ENCODE data around the gene PLEK2. TPM values are rescaled to one million over a fixed set of nuclear protein-coding genes. Genes with fewer than 3 reads are reported as not detected.
"Not testable (repeated sequence)": the region's sequence is repeated elsewhere in the genome, so short reads cannot be mapped to it uniquely, and the experiment has no call there.

Gene PLEK2
- total RNA-seq, 1 donor from 2014 or later = 111 TPM

GRCh38 chr14:67453575-67454300, 41.8 kb upstream of the PLEK2 start:
- DNase-seq (ENCODE audit: low read depth) (no peak), FAIRE-seq (no peak)

GRCh38 chr14:67451667-67452066, 39.7 kb upstream of the PLEK2 start:
- H3K4me3 ChIP-seq (ENCODE audit: low read depth, low read length); H3K27me3 ChIP-seq (ENCODE audit: control insufficient read depth, insufficient read depth, low read length); H3K36me3 ChIP-seq (ENCODE audit: control insufficient read depth, insufficient read depth, low read length); FAIRE-seq: not testable (repeated sequence)
- peak; percentile 15 for DNase-seq (ENCODE audit: low read depth)

More at GRCh38 chr14:67453575-67454300, 41.8 kb upstream of the PLEK2 start:
- H3K4me3 ChIP-seq (ENCODE audit: low read depth, low read length) = no peak overlapping the region
- H3K27me3 ChIP-seq (ENCODE audit: control insufficient read depth, insufficient read depth, low read length) = no peaks in the 10 kb centered on the region
- H3K36me3 ChIP-seq (ENCODE audit: control insufficient read depth, insufficient read depth, low read length) = no peaks in the 10 kb centered on the region
- no peak for TF ChIP-seq CTCF (IDR thresholded peaks at IDR 0.05; ENCODE audit: insufficient read depth, low read length, severe bottlenecking)

GRCh38 chr14:67449096-67449495, 37.1 kb upstream of the PLEK2 start:
- no peak overlapping the region for H3K4me3 ChIP-seq (ENCODE audit: low read depth, low read length)
- DNase-seq (ENCODE audit: low read depth) = no peak
- no peak for TF ChIP-seq CTCF (IDR thresholded peaks at IDR 0.05; ENCODE audit: insufficient read depth, low read length, severe bottlenecking)
- FAIRE-seq = no peak
- H3K36me3 ChIP-seq (ENCODE audit: control insufficient read depth, insufficient read depth, low read length) = no peaks in the 10 kb centered on the region
- H3K27me3 ChIP-seq (ENCODE audit: control insufficient read depth, insufficient read depth, low read length) = no peaks in the 10 kb centered on the region

GRCh38 chr14:67447033-67447381, 35.0 kb upstream of the PLEK2 start:
- Histone ChIP-seq H3K36me3 (ENCODE audit: control insufficient read depth, insufficient read depth, low read length) (no peaks in the 10 kb centered on the region), H3K4me3 (ENCODE audit: low read depth, low read length) (no peak overlapping the region), H3K27me3 (ENCODE audit: control insufficient read depth, insufficient read depth, low read length) (no peaks in the 10 kb centered on the region)
- FAIRE-seq = no peak
- TF ChIP-seq CTCF (IDR thresholded peaks at IDR 0.05; ENCODE audit: insufficient read depth, low read length, severe bottlenecking) = no peak
- no peak for DNase-seq (ENCODE audit: low read depth)

GRCh38 chr14:67446371-67447032, 34.5 kb upstream of the PLEK2 start:
- Histone ChIP-seq H3K4me3 (ENCODE audit: low read depth, low read length) (no peak overlapping the region), H3K36me3 (ENCODE audit: control insufficient read depth, insufficient read depth, low read length) (no peaks in the 10 kb centered on the region), H3K27me3 (ENCODE audit: control insufficient read depth, insufficient read depth, low read length) (no peaks in the 10 kb centered on the region)
- DNase-seq (ENCODE audit: low read depth) (no peak), FAIRE-seq (no peak)
- TF ChIP-seq CTCF (IDR thresholded peaks at IDR 0.05; ENCODE audit: insufficient read depth, low read length, severe bottlenecking) = no peak

GRCh38 chr14:67444395-67444794, 32.4 kb upstream of the PLEK2 start:
- no peaks in the 10 kb centered on the region for H3K36me3 ChIP-seq (ENCODE audit: control insufficient read depth, insufficient read depth, low read length)
- no peak for TF ChIP-seq CTCF (IDR thresholded peaks at IDR 0.05; ENCODE audit: insufficient read depth, low read length, severe bottlenecking)
- FAIRE-seq (no peak), DNase-seq (ENCODE audit: low read depth) (peak; percentile 89)
- no peaks in the 10 kb centered on the region for H3K27me3 ChIP-seq (ENCODE audit: control insufficient read depth, insufficient read depth, low read length)
- H3K4me3 ChIP-seq (ENCODE audit: low read depth, low read length) = no peak overlapping the region

Measured in bronchial epithelial cell (primary cell).